Stimulated activated CD4-positive, alpha-beta T cell treated with anti-CD3 and anti-CD28 coated beads, TNF-alpha, amount 100 ng/mL, for 1 hour (primary cell): ENCODE measurements around the gene NOL7.
A peak's percentile ranks its signal among the peaks of the same experiment; 100 is the strongest.

Experiments used
- DNase-seq, 3 donors: peaks; one replicate each; pipeline ENCODE4 v3.0.0-alpha.2; 2020; ENCODE audit warnings: low read depth in 3 of 3, low spot score in 1 of 3

NOL7 gene

GRCh38 chr6:13614926-13615791, at the start of gene NOL7:
NOL7 (plus strand) TSS chr6:13615335; CDS start chr6:13615359, 24 bp downstream.
- peak; percentile 93 to 99 (median 98) for DNase-seq

GRCh38 chr6:13565921-13566320, 49.2 kb upstream of the NOL7 start:
- DNase-seq, result no peak

- no peak for DNase-seq
Observed at GRCh38 chr6:13566500-13566899, 48.6 kb upstream of the NOL7 start.

GRCh38 chr6:13568970-13569369, 46.2 kb upstream of the NOL7 start:
- DNase-seq, result no peak

GRCh38 chr6:13572240-13572639, 42.9 kb upstream of the NOL7 start:
- DNase-seq, result no peak

GRCh38 chr6:13572951-13573654, 42.0 kb upstream of the NOL7 start:
- no peak for DNase-seq

GRCh38 chr6:13573669-13574110, 41.4 kb upstream of the NOL7 start:
- DNase-seq, result no peak

- peak; percentile 84 to 88 (median 87) for DNase-seq
Observed at GRCh38 chr6:13574149-13574570, 41.0 kb upstream of the NOL7 start.

- peak; percentile 35 to 48 (median 39) for DNase-seq
Observed at GRCh38 chr6:13574571-13575376, 40.4 kb upstream of the NOL7 start, which contains the start of gene SIRT5. SIRT5 (plus strand) TSS chr6:13574601; CDS start chr6:13584111, 9,510 bp downstream.

- no peak for DNase-seq
Observed at GRCh38 chr6:13575377-13575775, 39.8 kb upstream of the NOL7 start.

- DNase-seq, result no peak
Observed at GRCh38 chr6:13576017-13576416, 39.1 kb upstream of the NOL7 start.

GRCh38 chr6:13577926-13578325, 37.2 kb upstream of the NOL7 start:
- DNase-seq, result no peak

- DNase-seq, result no peak
Observed at GRCh38 chr6:13579911-13580310, 35.2 kb upstream of the NOL7 start.

GRCh38 chr6:13581700-13582229, 33.4 kb upstream of the NOL7 start:
- DNase-seq, result no peak

- DNase-seq, result no peak
Observed at GRCh38 chr6:13586603-13587542, 28.3 kb upstream of the NOL7 start.

GRCh38 chr6:13589801-13590200, 25.3 kb upstream of the NOL7 start:
- no peak for DNase-seq

- no peak for DNase-seq
Observed at GRCh38 chr6:13590574-13591153, 24.5 kb upstream of the NOL7 start.

GRCh38 chr6:13591205-13591921, 23.8 kb upstream of the NOL7 start:
- DNase-seq, result no peak

- DNase-seq, result no peak
Observed at GRCh38 chr6:13593103-13593502, 22.0 kb upstream of the NOL7 start.
